NCI-H510A (cell line): ENCODE data around the gene RHOH.

Source experiments
- DNase-seq: peaks from one replicate; lab custom pipeline; 2025; lab: John Stamatoyannopoulos, UW

The RHOH gene

GRCh38 chr4:40205259-40206198 lies 8.7 kb downstream of the RHOH start:
- no peak for DNase-seq

- DNase-seq: no peak
Measured at GRCh38 chr4:40206426-40206825, 9.6 kb downstream of the RHOH start.

DNA sequence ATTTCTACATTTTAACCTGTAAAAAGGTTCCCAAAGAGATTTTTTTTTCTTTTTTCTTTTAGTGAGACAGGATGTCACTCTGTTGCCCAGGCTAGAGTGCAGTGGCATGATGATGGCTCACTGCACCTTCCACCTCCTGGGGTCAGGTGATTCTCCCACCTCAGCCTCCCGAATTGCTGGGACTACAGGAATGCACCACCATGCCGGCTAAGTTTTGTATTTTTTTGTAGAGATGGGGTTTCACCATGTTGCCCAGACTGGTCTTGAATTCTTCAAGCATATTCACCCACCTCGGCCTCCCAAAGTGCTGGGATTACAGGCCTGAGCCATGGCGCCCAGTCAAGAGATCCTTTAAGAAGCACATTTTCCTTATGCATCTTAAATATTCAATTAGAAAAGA lies 12.6 kb downstream of the RHOH start:
- no peak for DNase-seq

GRCh38 chr4:40210776-40211175 lies 13.9 kb downstream of the RHOH start:
- DNase-seq: no peak

DNA sequence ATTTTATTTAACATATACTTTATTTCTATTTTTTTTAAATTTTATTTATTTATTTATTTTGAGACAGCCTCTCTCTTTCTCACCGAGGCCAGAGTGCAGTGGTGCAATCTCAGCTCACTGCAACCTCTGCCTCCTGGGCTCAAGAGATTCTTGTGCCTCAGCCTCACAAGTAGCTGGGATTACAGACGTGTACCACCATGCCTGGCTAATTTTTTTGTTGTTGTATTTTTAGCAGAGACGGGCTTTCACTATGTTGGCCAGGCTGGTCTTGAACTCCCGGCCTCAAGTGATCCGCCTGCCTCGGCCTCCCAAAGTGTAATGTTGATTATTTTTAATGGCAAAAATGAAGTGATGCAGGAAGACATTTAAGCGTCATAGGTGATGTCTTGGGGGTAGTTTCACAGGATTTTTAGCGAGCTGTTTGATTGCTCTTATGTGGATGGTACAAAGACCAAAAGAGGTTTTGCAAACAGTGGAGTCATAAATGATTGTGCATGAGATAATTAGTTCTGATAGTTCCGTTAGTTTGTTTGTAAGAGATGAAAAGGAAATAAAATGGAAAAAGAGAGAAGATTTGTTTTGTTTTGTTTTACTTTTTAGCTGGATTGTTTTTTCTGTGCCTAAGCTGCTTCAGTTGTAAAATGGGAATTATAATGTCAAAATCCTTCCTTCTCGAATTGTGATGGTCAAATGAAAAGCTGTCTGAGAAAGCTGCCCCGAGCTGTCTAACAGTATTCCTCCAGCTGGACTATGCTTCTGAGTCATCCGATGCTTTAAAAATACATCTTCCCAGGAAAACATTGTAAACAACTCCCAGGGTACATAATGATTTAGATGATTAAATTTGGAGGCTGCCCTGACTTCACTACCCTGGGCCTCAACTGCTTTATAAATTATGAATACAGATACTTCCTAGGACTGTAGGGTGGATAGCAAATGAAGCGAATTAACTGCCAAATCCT lies 14.7 kb downstream of the RHOH start:
- no peak for DNase-seq

GRCh38 chr4:40212674-40213527 lies 16.1 kb downstream of the RHOH start:
- DNase-seq: no peak

GRCh38 chr4:40214038-40214437 lies 17.2 kb downstream of the RHOH start:
- no peak for DNase-seq

DNA sequence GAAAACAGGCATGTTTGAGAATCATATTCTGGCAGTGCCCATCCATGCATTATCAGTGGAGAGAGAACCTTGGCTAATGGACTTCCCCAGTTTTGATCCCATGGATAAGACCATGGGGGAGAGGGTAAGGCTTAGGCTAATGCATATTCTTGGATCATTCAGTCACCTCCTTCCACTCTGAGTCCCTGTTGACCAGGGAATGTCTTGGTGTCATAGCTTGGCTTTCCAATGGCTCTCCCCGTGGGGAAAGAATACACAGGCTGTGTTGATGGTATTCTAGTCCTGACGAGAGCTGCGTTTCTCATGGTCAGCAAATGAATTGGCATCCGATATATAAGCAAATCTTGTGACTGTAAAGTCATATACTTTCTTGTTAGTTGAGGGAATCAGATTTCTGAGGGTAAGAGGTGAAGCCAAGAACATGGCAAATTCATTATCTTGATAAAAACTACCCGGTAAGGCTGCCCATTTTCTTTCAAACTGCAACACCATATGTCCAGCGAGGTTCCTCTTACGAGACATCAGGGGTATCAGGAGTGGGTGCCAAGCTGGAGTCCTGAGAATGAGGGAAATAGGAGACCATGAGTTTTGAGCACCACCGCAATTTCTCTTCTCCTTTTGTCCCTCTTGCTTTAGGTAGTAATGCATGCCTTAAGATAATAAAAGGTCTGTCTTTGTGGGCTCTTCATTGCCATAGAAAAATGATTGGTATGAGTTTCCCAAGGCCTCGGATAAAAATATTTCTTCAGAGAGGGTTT lies 18.0 kb downstream of the RHOH start:
- no peak for DNase-seq

DNA sequence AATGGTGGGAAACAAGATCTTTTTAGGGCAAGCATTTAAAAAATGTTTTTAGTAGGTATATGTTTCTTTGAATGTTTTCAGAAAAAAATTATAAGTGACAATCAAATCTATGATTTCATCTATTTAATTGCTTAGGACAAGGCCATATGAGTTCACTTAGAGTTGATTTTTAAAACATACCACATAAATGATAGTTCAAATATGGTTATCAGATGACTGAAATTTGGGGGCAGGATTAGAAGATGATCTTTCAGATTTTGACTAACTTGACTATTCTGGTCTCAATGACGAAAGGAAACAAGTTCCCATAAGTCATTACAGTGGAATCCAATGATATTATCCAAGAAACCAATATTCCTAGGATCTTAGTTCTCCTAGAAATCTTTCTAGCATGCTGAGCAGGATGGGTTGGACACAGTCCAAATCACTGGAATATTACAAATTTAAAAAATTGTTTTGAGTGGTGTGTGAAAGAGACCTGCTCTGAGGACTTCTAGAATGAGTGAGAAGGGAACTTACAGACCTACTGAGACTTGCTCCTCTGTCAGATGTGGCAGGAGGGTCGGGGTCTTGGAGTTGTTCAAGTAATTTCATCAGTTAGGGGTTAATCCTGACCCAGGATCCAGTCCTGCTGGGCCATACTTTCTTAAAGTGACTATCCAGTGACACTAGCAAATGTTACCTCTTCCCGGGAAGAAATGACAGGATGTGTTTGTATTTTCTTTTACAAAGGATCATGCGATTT lies 20.0 kb downstream of the RHOH start:
- no peak for DNase-seq

DNA sequence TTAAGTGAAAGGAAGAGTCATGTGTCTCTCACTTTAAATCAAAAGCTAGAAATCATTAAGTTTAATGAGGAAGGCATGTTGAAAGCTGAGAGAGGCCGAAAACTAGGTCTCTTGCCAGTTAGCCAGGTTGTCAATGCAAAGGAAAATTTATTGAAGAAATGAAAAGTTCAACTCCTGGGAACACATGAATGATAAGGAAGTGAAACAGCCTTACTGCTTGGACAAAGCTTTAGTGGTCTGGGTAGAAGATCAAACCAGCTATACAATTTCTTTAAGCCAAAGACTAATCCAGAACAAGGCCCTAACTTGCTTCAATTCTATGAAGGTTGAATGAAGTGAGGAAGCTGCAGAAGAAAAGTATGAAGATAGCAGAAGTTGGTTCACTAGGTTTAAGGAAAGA lies 24.9 kb downstream of the RHOH start:
- no peak for DNase-seq

DNA sequence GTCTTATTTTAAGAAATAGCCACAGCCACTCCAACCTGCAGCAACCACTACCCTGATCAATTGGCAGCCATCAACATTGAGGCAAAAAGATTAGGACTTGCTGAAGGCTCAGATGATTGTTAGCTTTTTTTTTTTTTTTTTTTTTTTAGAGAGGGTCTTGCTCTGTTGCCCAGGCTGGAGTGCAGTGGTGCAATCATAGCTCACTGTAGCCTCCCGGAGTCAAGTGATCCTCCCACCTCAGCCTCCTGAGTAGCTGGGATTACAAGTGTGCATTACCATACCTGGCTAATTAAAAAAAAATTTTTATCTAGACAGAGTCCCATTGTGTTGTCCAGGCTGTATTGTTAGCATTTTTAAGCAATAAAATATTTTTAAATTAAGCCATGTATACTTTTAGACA lies 26.5 kb downstream of the RHOH start:
- DNase-seq: no peak

GRCh38 chr4:40224432-40224831 lies 27.6 kb downstream of the RHOH start:
- DNase-seq: no peak

DNA sequence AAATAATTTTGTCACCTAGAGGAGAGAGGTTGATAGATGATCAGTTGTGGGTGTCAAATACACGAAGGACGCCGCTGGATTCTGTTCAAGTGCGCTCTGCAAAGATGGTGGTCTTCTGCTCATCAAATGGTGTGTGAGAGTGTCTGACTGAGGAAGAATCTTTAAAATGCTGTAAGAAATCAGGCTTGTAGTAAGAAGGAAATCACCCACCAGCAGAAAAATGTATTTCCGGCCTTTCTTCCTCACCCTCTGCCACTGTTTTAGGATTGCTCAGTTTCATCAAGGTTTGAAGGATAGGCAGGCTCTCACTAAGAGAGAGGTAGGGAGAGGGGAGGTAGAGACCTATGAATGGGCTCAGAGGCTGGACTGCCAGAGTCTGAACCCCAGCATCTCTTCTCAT lies 28.7 kb downstream of the RHOH start:
- DNase-seq: no peak

DNA sequence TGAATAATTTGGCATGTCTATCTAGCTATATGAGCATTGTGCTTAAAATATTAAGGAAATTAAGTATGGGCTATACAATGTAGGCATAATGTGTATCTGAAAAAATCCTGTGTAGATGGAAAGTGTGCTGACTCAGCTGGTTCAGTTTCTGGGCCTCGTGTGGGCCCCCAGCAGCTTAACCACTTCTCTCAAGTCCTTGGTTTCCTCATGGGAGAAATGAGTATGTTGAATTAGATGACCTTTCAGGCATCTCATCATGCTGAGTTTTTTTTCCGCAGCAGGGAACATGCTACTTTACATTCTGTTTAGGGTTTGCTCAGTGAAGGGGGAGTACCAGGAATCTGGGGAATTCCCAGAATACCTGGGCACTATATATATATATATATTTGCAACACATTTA lies 30.5 kb downstream of the RHOH start:
- DNase-seq: no peak

GRCh38 chr4:40228497-40229365 lies 31.9 kb downstream of the RHOH start:
- DNase-seq: no peak

DNA sequence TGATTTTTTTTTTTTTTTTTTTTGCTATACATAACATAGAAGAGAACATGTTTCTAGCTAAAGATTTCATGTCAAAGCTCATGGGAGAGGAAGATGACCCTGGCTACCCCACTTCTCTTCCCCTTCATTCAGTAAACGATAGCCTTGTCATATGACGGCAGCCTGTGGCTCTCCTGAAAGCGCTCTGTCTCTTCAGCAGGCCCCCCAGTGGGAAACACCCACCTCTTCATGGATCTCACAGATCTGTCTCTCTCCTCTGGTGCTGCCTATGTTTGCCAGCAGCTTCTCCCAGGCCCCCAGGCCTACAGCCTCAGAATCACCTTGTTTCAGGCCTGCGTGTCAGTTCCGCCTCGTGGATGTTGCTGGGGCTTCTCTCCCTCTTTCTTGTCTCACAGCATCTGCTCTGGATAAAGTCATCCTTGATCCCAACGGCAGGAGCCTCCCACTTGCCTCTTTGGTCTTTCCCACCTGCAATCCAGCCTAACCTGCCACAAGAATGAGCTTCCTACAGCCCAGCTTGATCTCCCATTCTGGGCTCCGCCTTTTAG lies 34.6 kb downstream of the RHOH start:
- DNase-seq: no peak

GRCh38 chr4:40232610-40233009 lies 35.8 kb downstream of the RHOH start:
- no peak for DNase-seq

DNA sequence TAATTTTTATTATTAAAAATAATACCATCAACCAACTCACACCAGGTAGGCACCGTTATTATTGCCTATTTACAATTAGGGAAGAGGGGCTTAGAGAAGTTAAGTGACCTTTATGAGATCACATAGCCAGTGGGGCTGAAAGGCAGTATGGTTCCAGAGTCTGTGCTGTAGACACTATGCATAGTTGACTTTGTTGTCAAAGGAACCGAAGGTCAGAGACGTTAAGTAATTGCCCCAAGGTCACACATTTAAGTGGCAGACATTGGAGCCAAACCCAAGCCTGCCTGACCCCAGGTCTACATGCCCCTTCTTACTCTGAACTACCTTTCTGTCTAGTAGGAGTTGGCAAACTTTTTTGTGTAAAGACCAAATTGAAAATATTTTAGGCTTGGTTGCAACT lies 36.4 kb downstream of the RHOH start:
- DNase-seq: no peak

DNA sequence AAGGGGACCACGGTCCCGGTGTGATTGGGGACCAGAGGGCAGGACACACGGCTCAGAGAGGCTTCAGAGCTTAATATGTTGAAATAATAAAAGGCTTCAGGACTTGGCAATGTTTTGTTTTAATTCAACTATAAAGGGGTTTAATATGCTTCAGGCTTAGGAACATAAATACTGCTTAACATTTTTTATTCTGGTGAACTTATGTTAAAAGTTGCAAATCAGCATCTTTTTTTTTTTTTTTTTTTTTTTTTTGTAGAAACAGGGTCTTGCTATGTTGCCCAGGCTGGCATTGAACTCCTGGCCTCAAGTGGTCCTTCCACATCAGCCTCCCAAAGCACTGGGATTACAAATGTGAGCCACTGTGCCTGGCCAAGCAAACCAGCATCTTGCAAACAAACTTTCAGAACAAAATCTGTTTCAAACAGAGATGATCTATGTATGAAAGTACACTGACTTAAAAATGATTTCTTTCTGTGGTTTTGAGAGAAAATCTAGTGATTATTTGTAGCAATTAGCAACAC lies 37.7 kb downstream of the RHOH start:
- DNase-seq: no peak
